ENCODE measurements around the gene DLG2. TPM values are rescaled to one million over a fixed set of nuclear protein-coding genes. Genes with fewer than 3 reads are reported as not detected.

Gene DLG2
- total RNA-seq, 2 experiments from 2014 or later, result 6.9 to 8.2 TPM

DNA sequence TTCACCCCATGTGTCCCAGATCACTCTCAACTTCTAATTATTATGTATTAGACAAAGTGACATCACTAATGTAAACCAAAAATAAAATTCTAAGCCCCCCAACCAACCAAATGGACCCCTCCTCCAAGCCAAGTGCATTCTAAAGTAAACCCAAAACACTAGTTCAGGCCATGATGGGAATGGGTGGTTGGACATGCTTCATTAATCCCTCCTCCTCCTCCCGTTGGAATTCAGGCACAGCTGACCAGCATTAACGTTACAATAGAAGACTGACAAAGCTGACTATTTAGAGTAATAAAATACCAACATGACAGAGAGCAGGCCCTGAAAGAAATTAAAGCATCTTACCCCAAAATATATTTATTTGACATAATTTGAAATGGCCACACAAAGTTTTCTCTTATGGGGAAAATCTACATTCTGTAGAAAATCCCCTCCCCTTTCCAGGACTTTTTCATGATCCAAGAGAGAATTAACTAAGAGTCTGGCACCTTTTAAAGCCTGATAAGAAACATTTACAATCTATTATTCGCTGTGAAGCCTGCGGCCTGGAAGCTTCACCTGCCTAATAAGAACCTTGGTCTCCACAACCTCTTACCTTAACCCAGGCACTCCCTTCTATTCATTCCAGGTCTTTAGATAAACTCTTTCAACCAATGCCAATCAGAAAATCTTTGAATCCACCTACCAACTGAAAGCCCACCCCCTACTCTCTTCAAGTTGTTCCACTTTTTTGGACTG, 1392.5 kb downstream of the DLG2 start:
- POLR2A ChIA-PET, result no interaction called here
- no TSS peak for BruUV-seq (replicated peaks)

DNA sequence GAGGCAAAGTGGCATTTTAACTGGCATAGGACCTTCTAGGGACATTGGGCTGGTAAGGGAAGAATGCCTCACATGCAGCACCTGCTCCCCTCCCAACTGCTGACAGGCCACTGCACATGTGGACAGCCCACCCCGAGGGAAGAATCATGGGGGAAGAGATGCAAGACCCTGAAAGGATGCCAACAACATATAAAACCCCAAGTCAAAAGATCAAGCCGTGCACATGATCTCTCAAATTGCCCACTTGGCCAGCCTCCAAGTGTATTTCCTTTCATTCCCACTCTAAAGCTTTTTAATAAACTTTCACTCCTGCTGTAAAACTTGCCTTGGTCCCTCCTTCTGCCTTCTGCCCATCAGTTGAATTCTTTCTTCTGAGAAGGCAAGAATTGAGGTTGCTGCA, 1393.1 kb downstream of the DLG2 start:
- Histone ChIP-seq H4K20me1 (ENCODE audit: insufficient read depth, low read length) (no peaks in the 10 kb centered on the region), H2AFZ (ENCODE audit: low read length) (no peak overlapping the region), H3K9me3 (ENCODE audit: low read length) (no peaks in the 10 kb centered on the region), H3K9me2 (ENCODE audit: insufficient read depth, low read length) (no peaks in the 10 kb centered on the region), H3K4me2 (ENCODE audit: low read length) (no peak overlapping the region), H3K79me2 (ENCODE audit: insufficient read depth, low read depth, low read length) (no peaks in the 10 kb centered on the region), H3K27ac (ENCODE audit: low read depth, low read length, poor library complexity, severe bottlenecking) (no peak overlapping the region), H3K36me3 (ENCODE audit: insufficient read depth, low read length) (no peaks in the 10 kb centered on the region), H3K4me1 (ENCODE audit: insufficient read depth, low read length, poor library complexity, severe bottlenecking) (no peaks in the 10 kb centered on the region), H3K4me3 (ENCODE audit: low read depth, low read length, poor library complexity, severe bottlenecking) (no peak overlapping the region)
- ChIA-PET CTCF (ENCODE audit: unreplicated experiment) (no interaction called here), POLR2A (no interaction called here)
- BruUV-seq (replicated peaks), result no TSS peak
- TF ChIP-seq EZH2phosphoT487 (IDR thresholded peaks at IDR 0.05; ENCODE audit: borderline replicate concordance, low read depth, low read length), result no peak
- TF ChIP-seq, protein P1, sequence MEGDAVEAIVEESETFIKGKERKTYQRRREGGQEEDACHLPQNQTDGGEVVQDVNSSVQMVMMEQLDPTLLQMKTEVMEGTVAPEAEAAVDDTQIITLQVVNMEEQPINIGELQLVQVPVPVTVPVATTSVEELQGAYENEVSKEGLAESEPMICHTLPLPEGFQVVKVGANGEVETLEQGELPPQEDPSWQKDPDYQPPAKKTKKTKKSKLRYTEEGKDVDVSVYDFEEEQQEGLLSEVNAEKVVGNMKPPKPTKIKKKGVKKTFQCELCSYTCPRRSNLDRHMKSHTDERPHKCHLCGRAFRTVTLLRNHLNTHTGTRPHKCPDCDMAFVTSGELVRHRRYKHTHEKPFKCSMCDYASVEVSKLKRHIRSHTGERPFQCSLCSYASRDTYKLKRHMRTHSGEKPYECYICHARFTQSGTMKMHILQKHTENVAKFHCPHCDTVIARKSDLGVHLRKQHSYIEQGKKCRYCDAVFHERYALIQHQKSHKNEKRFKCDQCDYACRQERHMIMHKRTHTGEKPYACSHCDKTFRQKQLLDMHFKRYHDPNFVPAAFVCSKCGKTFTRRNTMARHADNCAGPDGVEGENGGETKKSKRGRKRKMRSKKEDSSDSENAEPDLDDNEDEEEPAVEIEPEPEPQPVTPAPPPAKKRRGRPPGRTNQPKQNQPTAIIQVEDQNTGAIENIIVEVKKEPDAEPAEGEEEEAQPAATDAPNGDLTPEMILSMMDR (conservative IDR thresholded peaks at IDR 0.05; ENCODE audit: low read length), result no peak
- intact Hi-C loops (cut with micrococcal nuclease; ENCODE audit: unreplicated experiment), result no loop called here
- DNase-seq (ENCODE audit: low spot score), result no peak

More for the DNA sequence above, 1392.5 kb downstream of the DLG2 start:
- H2AFZ ChIP-seq (ENCODE audit: low read length), result no peak overlapping the region
- no peak overlapping the region for H3K27ac ChIP-seq (ENCODE audit: low read depth, low read length, poor library complexity, severe bottlenecking)
- H3K36me3 ChIP-seq (ENCODE audit: insufficient read depth, low read length), result no peaks in the 10 kb centered on the region
- no peak overlapping the region for H3K4me2 ChIP-seq (ENCODE audit: low read length)
- TF ChIP-seq, protein P1 (conservative IDR thresholded peaks at IDR 0.05; ENCODE audit: low read length), result no peak
- TF ChIP-seq EZH2phosphoT487 (IDR thresholded peaks at IDR 0.05; ENCODE audit: borderline replicate concordance, low read depth, low read length), result no peak
- H3K79me2 ChIP-seq (ENCODE audit: insufficient read depth, low read depth, low read length), result no peaks in the 10 kb centered on the region
- H4K20me1 ChIP-seq (ENCODE audit: insufficient read depth, low read length), result no peaks in the 10 kb centered on the region
- H3K9me3 ChIP-seq (ENCODE audit: low read length), result no peaks in the 10 kb centered on the region
- H3K9me2 ChIP-seq (ENCODE audit: insufficient read depth, low read length), result no peaks in the 10 kb centered on the region
- intact Hi-C loops (cut with micrococcal nuclease; ENCODE audit: unreplicated experiment), result no loop called here
- no peak for DNase-seq (ENCODE audit: low spot score)
- H3K4me1 ChIP-seq (ENCODE audit: insufficient read depth, low read length, poor library complexity, severe bottlenecking), result no peaks in the 10 kb centered on the region
- CTCF ChIA-PET (ENCODE audit: unreplicated experiment), result no interaction called here
- H3K4me3 ChIP-seq (ENCODE audit: low read depth, low read length, poor library complexity, severe bottlenecking), result no peak overlapping the region

DNA sequence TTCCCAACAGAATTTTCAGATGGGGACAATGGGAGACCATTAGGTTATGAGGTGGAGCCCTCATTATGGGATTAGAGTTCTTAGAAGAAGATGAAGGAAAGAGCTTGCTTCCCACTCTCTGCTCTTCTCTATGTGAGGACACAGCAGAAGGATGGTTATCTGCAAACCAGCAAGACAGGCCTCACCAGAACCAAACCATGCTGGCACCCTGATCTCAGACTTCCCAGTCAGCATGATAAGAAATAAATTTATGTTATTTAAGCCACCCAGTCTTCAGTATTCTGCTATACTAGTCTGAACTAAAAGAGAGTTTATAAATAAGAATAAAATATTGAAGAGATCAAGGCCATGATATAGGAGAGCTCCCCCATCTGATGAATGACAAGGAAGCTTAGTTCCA, 1394.6 kb downstream of the DLG2 start:
- ChIA-PET CTCF (ENCODE audit: unreplicated experiment) (no interaction called here), POLR2A (interaction anchor here (0.6 kb wide), 1 partner anchor 40 kb away, joined by 9 read pairs; no protein-coding TSS in a partner anchor)
- H3K79me2 ChIP-seq (ENCODE audit: insufficient read depth, low read depth, low read length), result no peaks in the 10 kb centered on the region
- H3K4me2 ChIP-seq (ENCODE audit: low read length), result no peak overlapping the region
- H3K4me1 ChIP-seq (ENCODE audit: insufficient read depth, low read length, poor library complexity, severe bottlenecking), result no peaks in the 10 kb centered on the region
- no peak for DNase-seq (ENCODE audit: low spot score)
- intact Hi-C loops (cut with micrococcal nuclease; ENCODE audit: unreplicated experiment), result no loop called here
- no peaks in the 10 kb centered on the region for H3K9me3 ChIP-seq (ENCODE audit: low read length)
- no peaks in the 10 kb centered on the region for H4K20me1 ChIP-seq (ENCODE audit: insufficient read depth, low read length)
- H3K9me2 ChIP-seq (ENCODE audit: insufficient read depth, low read length), result no peaks in the 10 kb centered on the region
- H3K4me3 ChIP-seq (ENCODE audit: low read depth, low read length, poor library complexity, severe bottlenecking), result no peak overlapping the region
- no TSS peak for BruUV-seq (replicated peaks)
- H2AFZ ChIP-seq (ENCODE audit: low read length), result no peak overlapping the region
- no peaks in the 10 kb centered on the region for H3K36me3 ChIP-seq (ENCODE audit: insufficient read depth, low read length)
- H3K27ac ChIP-seq (ENCODE audit: low read depth, low read length, poor library complexity, severe bottlenecking), result no peak overlapping the region
- no peak for TF ChIP-seq EZH2phosphoT487 (IDR thresholded peaks at IDR 0.05; ENCODE audit: borderline replicate concordance, low read depth, low read length)
- TF ChIP-seq, protein P1 (conservative IDR thresholded peaks at IDR 0.05; ENCODE audit: low read length), result no peak
